Osteocyte (in vitro differentiated cells): Measurements from ENCODE around the gene PYCR2. TPM values are rescaled to one million over a fixed set of nuclear protein-coding genes. Genes with fewer than 3 reads are reported as not detected.
"Not testable (repeated sequence)": the region's sequence is repeated elsewhere in the genome, so short reads cannot be mapped to it uniquely, and the experiment has no call there.

Experiments used
- DNase-seq: peaks from one replicate; pipeline ENCODE4 v3.0.0; 2021; ENCODE audit warnings: mixed read lengths; ENCODE audit not compliant: unreplicated experiment; ENCODE audit errors: extremely low spot score
- H3K27ac Mint-ChIP-seq: one replicate; pipeline ENCODE4 v1.8.0; 2021; ENCODE audit warnings: mild to moderate bottlenecking, mixed read lengths; ENCODE audit not compliant: unreplicated experiment
- H3K27me3 Mint-ChIP-seq: one replicate; pipeline ENCODE4 v1.8.0; 2021; ENCODE audit warnings: mixed read lengths; ENCODE audit not compliant: unreplicated experiment
- H3K36me3 Mint-ChIP-seq: one replicate; pipeline ENCODE4 v1.8.0; 2021; ENCODE audit warnings: mixed read lengths; ENCODE audit not compliant: unreplicated experiment
- H3K4me1 Mint-ChIP-seq: one replicate; pipeline ENCODE4 v1.8.0; 2021; ENCODE audit warnings: mixed read lengths; ENCODE audit not compliant: unreplicated experiment
- H3K4me3 Mint-ChIP-seq: one replicate; pipeline ENCODE4 v1.8.0; 2021; ENCODE audit warnings: mild to moderate bottlenecking, moderate library complexity, mixed read lengths; ENCODE audit not compliant: unreplicated experiment
- H3K9me3 Mint-ChIP-seq: one replicate; pipeline ENCODE4 v1.8.0; 2021; ENCODE audit warnings: mixed read lengths; ENCODE audit not compliant: unreplicated experiment
- total RNA-seq: library from RNA; stranded (reverse); gene quantifications from 2 replicates; pipeline ENCODE4 v1.2.1, GENCODE V29; 2021
- TF ChIP-seq, protein P1 (sequence below): fragments of 200-600 bp; sonication (generic); IDR thresholded peaks from 2 replicates; pipeline ENCODE4 v1.5.0; 2021; ENCODE audit warnings: antibody characterized with exemption, mild to moderate bottlenecking, moderate library complexity

Gene PYCR2
- total RNA-seq, 1 donor from 2014 or later, result 60.3 TPM

GRCh38 chr1:225889743-225890142, 34.3 kb downstream of the PYCR2 start:
- H3K36me3 Mint-ChIP-seq, result no peaks in the 10 kb centered on the region
- DNase-seq, result no peak
- peaks cover 10% of the 10 kb centered on the region for H3K4me1 Mint-ChIP-seq
- no peak overlapping the region for H3K27ac Mint-ChIP-seq
- H3K27me3 Mint-ChIP-seq, result no peaks in the 10 kb centered on the region
- no peak overlapping the region for H3K4me3 Mint-ChIP-seq
- H3K9me3 Mint-ChIP-seq, result no peaks in the 10 kb centered on the region
- TF ChIP-seq, protein P1, sequence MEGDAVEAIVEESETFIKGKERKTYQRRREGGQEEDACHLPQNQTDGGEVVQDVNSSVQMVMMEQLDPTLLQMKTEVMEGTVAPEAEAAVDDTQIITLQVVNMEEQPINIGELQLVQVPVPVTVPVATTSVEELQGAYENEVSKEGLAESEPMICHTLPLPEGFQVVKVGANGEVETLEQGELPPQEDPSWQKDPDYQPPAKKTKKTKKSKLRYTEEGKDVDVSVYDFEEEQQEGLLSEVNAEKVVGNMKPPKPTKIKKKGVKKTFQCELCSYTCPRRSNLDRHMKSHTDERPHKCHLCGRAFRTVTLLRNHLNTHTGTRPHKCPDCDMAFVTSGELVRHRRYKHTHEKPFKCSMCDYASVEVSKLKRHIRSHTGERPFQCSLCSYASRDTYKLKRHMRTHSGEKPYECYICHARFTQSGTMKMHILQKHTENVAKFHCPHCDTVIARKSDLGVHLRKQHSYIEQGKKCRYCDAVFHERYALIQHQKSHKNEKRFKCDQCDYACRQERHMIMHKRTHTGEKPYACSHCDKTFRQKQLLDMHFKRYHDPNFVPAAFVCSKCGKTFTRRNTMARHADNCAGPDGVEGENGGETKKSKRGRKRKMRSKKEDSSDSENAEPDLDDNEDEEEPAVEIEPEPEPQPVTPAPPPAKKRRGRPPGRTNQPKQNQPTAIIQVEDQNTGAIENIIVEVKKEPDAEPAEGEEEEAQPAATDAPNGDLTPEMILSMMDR, result no peak

DNA sequence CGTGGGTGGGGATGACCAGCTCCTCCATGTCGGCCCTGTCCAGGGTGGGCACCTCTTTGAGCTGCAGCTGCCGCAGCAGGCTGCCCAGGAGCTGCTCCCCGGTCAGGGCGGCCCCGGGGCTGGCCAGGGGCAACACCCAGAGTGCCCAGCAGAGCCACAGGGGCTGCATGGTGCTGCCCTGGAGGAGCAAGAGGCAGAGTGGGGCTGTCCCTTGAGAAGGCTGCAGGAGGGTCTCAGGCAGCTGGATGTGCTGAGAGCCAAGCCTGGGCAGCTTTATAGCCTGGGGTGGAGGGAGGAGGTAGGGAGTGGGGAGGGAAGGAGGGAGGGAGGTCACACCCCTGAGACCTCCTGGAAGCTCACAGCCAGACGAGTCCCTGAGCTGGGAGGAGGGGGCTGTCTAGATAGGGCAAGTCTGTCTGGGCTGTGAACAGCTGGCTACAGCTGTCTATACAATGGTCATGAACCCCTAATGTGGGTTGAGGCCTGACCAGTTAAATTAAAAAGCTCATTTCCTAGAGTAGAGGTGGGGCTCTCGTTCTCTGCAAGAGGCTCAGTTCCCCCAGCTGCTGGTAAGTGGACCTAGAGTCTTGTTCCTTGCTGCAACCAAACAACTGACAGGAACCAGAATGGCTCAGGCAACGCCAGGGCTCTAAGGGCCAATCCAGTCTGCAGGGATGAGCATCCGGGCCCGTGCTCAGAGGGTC, 35.0 kb downstream of the PYCR2 start, which contains the start of gene LEFTY1:
TSS of gene LEFTY1 (minus strand) at position 249 of the 704 bp plus-strand sequence. CDS start at position 169, 80 bp downstream.
- TF ChIP-seq, protein P1, result no peak
- no peak for DNase-seq
- Mint-ChIP-seq H3K9me3 (no peaks in the 10 kb centered on the region), H3K27ac (no peak within 1 kb of the TSS), H3K4me1 (peaks cover 10% of the 10 kb centered on the region), H3K4me3 (no peak within 1 kb of the TSS), H3K27me3 (no peaks in the 10 kb centered on the region), H3K36me3 (no peaks in the 10 kb centered on the region)

GRCh38 chr1:225888289-225888897, 35.7 kb downstream of the PYCR2 start:
- no peaks in the 10 kb centered on the region for H3K9me3 Mint-ChIP-seq
- H3K27me3 Mint-ChIP-seq, result no peaks in the 10 kb centered on the region
- H3K4me3 Mint-ChIP-seq, result no peak overlapping the region
- peaks cover 14% of the 10 kb centered on the region for H3K4me1 Mint-ChIP-seq
- TF ChIP-seq, protein P1, result no peak
- no peaks in the 10 kb centered on the region for H3K36me3 Mint-ChIP-seq
- H3K27ac Mint-ChIP-seq, result no peak overlapping the region
- DNase-seq, result no peak

DNA sequence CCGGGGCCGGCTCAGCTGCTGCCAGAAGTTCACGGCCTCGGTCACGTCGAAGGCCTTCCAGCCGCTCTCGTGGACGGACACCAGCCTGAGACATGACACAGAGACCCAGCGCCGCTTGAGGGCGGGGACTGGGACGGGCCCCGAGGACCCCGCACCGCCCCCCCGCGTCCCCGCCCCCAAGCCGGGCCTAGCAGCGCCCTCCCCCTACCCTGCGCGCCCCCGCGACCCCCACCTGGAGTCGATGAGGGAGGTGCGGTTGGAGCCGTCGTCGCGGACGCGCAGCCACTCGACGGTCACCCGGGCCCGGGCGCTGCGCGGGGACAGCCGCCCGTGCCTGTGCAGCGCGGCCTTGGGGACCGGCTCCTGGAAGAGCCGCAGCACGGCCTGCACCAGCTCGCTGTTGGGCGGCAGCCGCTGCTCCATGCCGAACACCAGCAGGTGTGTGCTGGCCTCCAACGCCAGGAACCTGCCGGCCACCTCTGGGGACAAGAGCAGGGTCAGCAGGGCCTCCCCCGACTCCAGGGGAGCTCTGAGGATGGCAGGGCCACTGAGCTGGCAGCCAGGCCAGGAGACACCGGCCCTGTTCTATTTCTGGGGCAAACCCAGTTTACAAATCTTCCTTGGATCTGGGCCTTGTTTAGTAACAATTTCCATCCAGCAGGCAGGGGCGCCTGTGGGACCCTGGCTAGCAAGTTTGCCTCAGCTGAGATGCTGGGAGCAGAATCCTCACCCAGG, 36.3 kb downstream of the PYCR2 start:
- not testable (repeated sequence) for DNase-seq, H3K27ac Mint-ChIP-seq, H3K4me3 Mint-ChIP-seq, H3K9me3 Mint-ChIP-seq, H3K27me3 Mint-ChIP-seq, H3K36me3 Mint-ChIP-seq
- peaks cover 18% of the 10 kb centered on the region for H3K4me1 Mint-ChIP-seq

- H3K27ac Mint-ChIP-seq, result no peak overlapping the region
- H3K27me3 Mint-ChIP-seq, result no peaks in the 10 kb centered on the region
These were observed 37.1 kb downstream of the PYCR2 start for GRCh38 chr1:225887030-225887314.

More at GRCh38 chr1:225887030-225887314, 37.1 kb downstream of the PYCR2 start:
- Mint-ChIP-seq H3K36me3 (no peaks in the 10 kb centered on the region), H3K4me3 (no peak overlapping the region), H3K9me3 (no peaks in the 10 kb centered on the region), H3K4me1 (peaks cover 18% of the 10 kb centered on the region)
- TF ChIP-seq, protein P1, result no peak
- no peak for DNase-seq
